Dendritic cell treated with granulocyte-macrophage colony-stimulating factor and Interleukin-4, amounts not matched to agents 40 ng/mL and 50 ng/mL, for 4 days (primary cell): Measurements from ENCODE around the gene C2CD4D.

Experiments used
- H3K27ac Mint-ChIP-seq: one replicate; pipeline ENCODE4 v1.8.0; 2022; ENCODE audit warnings: mild to moderate bottlenecking, mixed read lengths
- H3K27me3 Mint-ChIP-seq: one replicate; pipeline ENCODE4 v1.8.0; 2022; ENCODE audit warnings: mild to moderate bottlenecking, mixed read lengths
- H3K36me3 Mint-ChIP-seq: one replicate; pipeline ENCODE4 v1.8.0; 2022; ENCODE audit warnings: low read depth, mixed read lengths
- H3K4me1 Mint-ChIP-seq: one replicate; pipeline ENCODE4 v1.8.0; 2022; ENCODE audit warnings: low read depth, mixed read lengths
- H3K4me3 Mint-ChIP-seq: one replicate; pipeline ENCODE4 v1.8.0; 2022; ENCODE audit warnings: mild to moderate bottlenecking, moderate library complexity, mixed read lengths
- H3K9me3 Mint-ChIP-seq: one replicate; pipeline ENCODE4 v1.8.0; 2022; ENCODE audit warnings: mixed read lengths
- intact Hi-C: fragments of 100-400 bp; cut with micrococcal nuclease; formaldehyde crosslinking; loops from one replicate; pipeline ENCODE4 v1.15.0; 2022

The C2CD4D gene

DNA sequence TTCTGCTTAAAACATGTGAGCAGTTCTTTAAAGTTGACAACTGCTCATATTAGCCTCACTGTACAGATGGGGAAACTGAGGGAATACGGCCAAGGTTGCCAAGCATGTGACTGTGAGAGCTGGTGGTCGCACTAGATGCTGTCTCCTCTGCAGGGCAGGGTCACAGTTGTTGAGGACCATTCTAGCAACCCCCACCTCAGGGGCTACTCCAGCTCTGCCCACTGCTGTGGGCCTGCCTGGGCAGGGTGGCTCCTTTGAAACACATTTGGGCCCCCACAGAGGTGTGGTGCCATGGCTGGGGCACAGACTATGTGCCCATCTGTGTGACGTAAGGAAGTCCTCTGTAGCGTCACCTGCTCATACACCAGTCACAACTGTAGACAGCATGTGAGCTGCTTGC lies 13.1 kb upstream of the C2CD4D start:
- H3K36me3 Mint-ChIP-seq: no peaks in the 10 kb centered on the region
- no peak overlapping the region for H3K27ac Mint-ChIP-seq
- peaks cover 35% of the 10 kb centered on the region for H3K4me1 Mint-ChIP-seq
- H3K9me3 Mint-ChIP-seq: no peaks in the 10 kb centered on the region
- H3K27me3 Mint-ChIP-seq: peaks cover 44% of the 10 kb centered on the region
- no peak overlapping the region for H3K4me3 Mint-ChIP-seq
- intact Hi-C loops: no loop called here

DNA sequence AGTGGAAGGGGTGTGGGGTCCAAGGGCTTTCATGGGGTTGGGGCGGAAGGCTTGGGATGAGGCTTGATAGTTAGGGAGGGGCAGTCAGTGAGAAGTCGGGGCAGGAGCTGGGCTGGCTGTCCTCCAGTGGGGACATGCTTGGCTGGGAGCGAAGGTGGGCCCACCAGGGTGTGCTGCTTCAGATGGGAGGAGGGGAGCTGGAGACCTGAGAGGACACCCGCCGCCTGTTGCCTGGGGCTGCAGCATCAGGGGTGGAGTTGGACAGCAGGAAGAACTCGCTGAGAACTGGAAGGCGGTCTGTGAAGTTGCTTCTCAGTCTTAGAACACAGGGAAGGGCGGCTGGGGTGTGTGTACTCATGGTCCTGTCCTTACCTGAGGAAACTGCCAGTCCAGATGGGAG lies 12.3 kb upstream of the C2CD4D start:
- no peaks in the 10 kb centered on the region for H3K9me3 Mint-ChIP-seq
- peaks cover 27% of the 10 kb centered on the region for H3K4me1 Mint-ChIP-seq
- no peak overlapping the region for H3K27ac Mint-ChIP-seq
- peaks cover 48% of the 10 kb centered on the region for H3K27me3 Mint-ChIP-seq
- H3K36me3 Mint-ChIP-seq: no peaks in the 10 kb centered on the region
- H3K4me3 Mint-ChIP-seq: no peak overlapping the region
- intact Hi-C loops: no loop called here

DNA sequence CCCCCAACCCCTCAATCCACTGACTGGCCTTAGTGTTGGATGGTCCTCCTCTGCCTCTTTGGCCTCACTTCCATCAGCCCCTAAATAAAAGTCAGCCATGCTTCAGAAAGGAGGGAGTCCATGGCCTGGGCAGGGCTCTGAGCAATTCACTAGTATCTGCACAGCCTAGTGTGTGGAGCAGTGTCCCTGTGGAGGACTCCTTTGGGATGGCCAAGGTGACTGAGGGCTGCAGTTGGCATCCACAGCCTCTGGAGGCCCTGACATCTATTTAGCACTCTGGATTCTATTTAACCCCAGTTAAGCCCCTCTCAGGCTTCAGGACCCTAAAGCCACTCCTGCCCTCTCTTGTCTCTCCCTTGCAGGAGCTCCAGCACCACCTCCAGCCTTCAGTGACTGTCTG lies 10.3 kb upstream of the C2CD4D start:
- Mint-ChIP-seq H3K4me1 (peaks cover 24% of the 10 kb centered on the region), H3K36me3 (no peaks in the 10 kb centered on the region), H3K9me3 (no peaks in the 10 kb centered on the region), H3K4me3 (no peak overlapping the region), H3K27me3 (peaks cover 68% of the 10 kb centered on the region), H3K27ac (no peak overlapping the region)
- intact Hi-C loops: no loop called here

DNA sequence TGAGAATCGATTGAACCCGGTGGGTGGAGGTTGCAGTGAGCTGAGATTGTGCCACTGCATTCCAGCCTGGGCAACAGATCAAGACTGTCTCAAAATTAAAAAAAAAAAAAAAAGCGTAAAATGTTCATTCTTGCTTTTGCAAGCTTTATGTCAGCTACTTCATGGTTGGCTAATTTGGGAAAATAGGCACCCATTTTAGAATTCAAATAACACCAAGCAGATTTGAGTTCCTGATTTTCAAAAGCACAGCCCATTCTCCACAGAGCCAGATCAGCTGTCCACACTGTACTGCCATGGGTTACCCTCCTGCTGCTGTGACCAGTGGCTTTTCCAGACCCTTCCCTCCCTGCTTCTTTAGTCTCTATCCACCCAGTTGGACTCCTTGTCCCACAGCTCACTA lies 9.5 kb upstream of the C2CD4D start:
- intact Hi-C loops: no loop called here
- peaks cover 26% of the 10 kb centered on the region for H3K4me1 Mint-ChIP-seq
- H3K36me3 Mint-ChIP-seq: no peaks in the 10 kb centered on the region
- no peaks in the 10 kb centered on the region for H3K9me3 Mint-ChIP-seq
- peaks cover 75% of the 10 kb centered on the region for H3K27me3 Mint-ChIP-seq
- H3K4me3 Mint-ChIP-seq: no peak overlapping the region
- H3K27ac Mint-ChIP-seq: no peak overlapping the region

DNA sequence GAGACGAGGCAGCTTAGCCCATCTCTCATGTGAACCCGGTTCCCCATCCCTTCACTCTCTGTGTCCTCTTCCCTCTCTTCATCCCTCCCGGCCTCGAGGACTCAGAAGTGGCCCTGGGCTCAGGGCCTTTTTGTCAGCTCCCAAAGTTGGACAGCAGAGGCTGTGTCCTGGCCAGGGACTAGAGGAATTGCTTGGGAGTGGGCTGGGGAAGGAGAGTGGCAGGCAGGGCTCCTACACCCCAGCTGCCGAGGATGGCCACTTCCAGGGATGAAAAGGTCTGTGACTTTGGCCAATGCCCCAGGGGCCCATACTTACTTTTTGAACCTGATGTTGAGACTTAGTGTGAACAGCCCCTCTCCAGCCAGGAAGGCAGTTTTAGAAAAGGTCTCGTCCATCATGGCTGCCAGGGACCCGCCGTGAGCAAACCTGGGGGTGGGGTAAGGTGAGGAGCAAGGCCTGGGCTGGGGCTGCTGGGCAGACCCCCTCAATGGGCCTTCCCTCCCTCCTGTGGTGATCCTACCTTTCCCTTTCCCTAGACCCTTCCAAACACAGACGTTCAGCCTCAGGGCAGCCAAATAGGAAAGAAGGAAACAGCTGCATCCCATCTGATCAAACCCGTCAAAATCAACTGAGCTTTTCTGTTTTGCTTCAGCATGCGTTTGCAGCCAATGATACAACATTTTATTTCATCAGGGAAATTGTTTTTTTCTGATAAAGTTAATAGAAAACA lies 8.4 kb upstream of the C2CD4D start:
- intact Hi-C loops: no loop called here
- H3K27ac Mint-ChIP-seq: no peak overlapping the region

DNA sequence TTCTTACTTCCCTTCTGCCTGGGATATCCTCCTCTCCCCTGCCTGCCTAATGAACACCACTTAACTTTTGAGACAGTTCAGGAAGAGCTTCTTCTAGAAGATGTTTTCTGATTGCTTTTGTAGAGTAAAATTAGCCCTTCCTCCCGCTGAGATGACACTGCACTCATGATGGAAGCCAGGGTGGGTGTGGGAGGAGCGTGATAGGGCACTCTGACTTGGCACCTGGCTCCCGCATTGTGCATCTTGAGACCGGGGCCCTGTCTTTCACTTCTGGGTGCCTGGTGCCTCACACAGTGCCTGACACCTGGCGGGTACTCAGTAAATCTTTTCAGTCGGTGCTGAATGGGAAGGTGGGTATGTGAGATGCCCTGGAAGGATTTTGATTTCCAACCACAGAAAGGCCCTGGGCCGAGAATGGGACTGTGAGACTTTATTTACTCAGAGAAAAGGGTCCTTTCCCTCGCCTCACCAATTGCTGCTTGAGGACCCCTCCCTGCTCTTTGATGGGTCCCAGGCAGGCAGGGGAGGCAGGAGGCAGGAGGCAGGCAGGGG lies 7.1 kb upstream of the C2CD4D start:
- Mint-ChIP-seq H3K4me3 (no peak overlapping the region), H3K36me3 (no peaks in the 10 kb centered on the region), H3K9me3 (no peaks in the 10 kb centered on the region), H3K27me3 (peaks cover 73% of the 10 kb centered on the region), H3K4me1 (peaks cover 21% of the 10 kb centered on the region), H3K27ac (no peak overlapping the region)
- intact Hi-C loops: no loop called here

More for the DNA sequence above, 8.4 kb upstream of the C2CD4D start:
- Mint-ChIP-seq H3K4me3 (no peak overlapping the region), H3K9me3 (no peaks in the 10 kb centered on the region), H3K4me1 (peaks cover 21% of the 10 kb centered on the region), H3K36me3 (no peaks in the 10 kb centered on the region), H3K27me3 (peaks cover 75% of the 10 kb centered on the region)

DNA sequence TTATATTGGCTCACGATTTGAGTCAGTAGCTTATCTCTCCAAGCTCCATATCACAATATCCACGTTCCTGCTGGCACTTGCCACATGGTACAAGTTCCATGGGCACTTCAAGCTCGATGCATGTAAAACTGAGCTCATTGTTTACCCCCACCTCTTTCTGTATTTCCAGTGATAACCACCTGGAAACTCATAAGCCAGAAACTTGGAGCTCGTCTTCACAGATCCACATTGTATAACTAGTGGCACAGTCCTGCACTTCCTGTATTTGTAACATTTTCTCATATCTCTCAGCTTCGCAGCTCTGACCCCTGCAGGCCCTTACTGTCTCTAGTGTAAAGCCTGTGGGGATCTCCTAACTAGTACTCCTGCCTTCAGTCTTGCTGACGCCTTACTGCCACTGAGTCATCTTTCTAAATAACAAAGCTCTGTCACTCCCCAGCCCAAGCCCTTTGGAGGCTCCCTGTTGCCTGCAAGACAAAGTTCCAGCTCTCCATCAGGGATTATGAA lies 6.5 kb upstream of the C2CD4D start:
- H3K4me1 Mint-ChIP-seq: peaks cover 21% of the 10 kb centered on the region
- no peak overlapping the region for H3K27ac Mint-ChIP-seq
- intact Hi-C loops: no loop called here
- peaks cover 75% of the 10 kb centered on the region for H3K27me3 Mint-ChIP-seq
- H3K36me3 Mint-ChIP-seq: no peaks in the 10 kb centered on the region
- no peaks in the 10 kb centered on the region for H3K9me3 Mint-ChIP-seq
- no peak overlapping the region for H3K4me3 Mint-ChIP-seq

DNA sequence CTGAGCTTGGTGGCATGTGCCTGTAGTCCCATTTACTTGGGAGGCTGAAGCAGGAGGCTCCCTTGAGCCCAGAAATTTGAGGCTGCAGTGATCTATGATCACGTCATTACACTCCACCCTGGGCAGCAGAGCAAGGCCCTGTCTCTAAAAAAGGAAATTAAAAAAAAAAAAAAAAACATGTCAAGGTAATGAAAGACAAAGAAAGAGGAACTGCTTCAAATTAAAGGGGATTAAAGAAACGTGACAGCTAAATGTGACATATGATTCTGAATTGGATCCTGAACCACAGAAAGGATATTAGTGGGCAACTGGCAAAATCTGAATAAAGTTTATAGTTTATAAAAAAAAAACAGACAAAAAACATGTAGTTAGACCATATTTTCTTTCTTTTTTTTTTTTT lies 3.8 kb upstream of the C2CD4D start:
- Mint-ChIP-seq H3K27ac (no peak overlapping the region), H3K9me3 (no peaks in the 10 kb centered on the region), H3K36me3 (no peaks in the 10 kb centered on the region), H3K27me3 (peaks cover 77% of the 10 kb centered on the region), H3K4me3 (no peak overlapping the region), H3K4me1 (peaks cover 29% of the 10 kb centered on the region)
- intact Hi-C loops: no loop called here

DNA sequence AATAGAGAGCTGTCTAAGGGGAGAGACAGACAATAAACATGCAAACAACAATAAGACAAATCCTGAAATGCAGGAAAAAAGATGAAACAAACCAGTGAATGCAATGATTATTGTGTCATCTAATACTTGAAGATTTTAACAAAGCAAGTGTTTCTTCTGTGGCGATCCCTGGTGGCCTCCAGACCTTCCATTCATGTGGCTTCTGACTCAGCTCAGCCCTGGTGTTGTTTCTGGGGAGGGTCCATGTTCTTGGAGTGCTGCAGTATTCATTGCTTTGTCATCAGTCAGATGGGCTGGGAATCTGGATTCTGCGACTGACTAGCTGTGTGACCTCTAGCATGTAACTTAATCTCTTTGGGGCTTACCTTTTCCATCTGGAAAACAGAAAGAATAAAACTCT lies 1.5 kb upstream of the C2CD4D start:
- Mint-ChIP-seq H3K27ac (no peak overlapping the region), H3K9me3 (no peaks in the 10 kb centered on the region), H3K4me1 (peaks cover 39% of the 10 kb centered on the region), H3K4me3 (no peak overlapping the region), H3K36me3 (no peaks in the 10 kb centered on the region), H3K27me3 (peaks cover 79% of the 10 kb centered on the region)
- intact Hi-C loops: no loop called here

DNA sequence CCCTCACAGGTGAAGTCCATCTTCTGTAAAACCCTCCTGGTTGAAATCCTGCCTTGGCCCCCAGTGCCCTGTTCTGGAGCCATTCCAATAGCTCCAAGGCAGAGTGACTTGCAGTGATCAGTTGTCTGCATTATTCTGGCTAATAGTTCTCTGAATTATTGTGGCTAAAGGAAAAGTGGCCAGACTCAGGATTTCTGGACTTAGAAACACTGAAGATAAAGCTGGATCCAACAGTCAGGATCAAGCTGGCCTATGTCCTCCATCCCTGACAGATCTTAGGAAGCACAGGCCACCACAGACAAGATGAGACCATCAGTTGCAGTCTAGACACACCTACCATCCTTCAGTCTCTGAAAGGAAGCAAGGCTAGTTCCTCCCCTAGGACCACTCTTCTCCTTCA lies 801 bp upstream of the C2CD4D start:
- Mint-ChIP-seq H3K4me3 (no peak overlapping the region), H3K36me3 (no peaks in the 10 kb centered on the region), H3K4me1 (peaks cover 35% of the 10 kb centered on the region), H3K9me3 (no peaks in the 10 kb centered on the region), H3K27me3 (peaks cover 72% of the 10 kb centered on the region), H3K27ac (no peak overlapping the region)
- intact Hi-C loops: no loop called here

DNA sequence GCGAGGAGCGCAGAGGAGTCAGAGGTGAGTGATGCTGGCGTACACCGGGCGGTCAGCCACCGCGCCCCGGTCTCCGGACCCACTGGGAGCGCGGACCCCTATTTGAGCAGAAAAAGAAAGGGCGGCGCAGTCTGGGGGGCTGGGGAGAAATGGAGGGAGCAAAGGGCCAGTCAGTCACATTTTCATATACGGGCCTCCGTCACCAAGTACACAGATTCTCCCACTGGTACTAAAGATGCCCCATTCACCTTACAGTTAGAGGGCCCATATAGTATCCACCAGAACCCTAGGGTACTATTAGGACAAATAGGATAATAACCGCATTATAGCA lies 573 bp downstream of the C2CD4D start:
- no peaks in the 10 kb centered on the region for H3K9me3 Mint-ChIP-seq
- intact Hi-C loops: loop anchor here (10.0 kb wide), 2 partner anchors 74 to 394 kb away; partner anchors contain the start of gene MRPL9
- H3K36me3 Mint-ChIP-seq: no peaks in the 10 kb centered on the region
- H3K4me3 Mint-ChIP-seq: peak overlapping the region; percentile 63
- peaks cover 39% of the 10 kb centered on the region for H3K4me1 Mint-ChIP-seq
- H3K27ac Mint-ChIP-seq: no peak overlapping the region
- H3K27me3 Mint-ChIP-seq: peaks cover 60% of the 10 kb centered on the region

DNA sequence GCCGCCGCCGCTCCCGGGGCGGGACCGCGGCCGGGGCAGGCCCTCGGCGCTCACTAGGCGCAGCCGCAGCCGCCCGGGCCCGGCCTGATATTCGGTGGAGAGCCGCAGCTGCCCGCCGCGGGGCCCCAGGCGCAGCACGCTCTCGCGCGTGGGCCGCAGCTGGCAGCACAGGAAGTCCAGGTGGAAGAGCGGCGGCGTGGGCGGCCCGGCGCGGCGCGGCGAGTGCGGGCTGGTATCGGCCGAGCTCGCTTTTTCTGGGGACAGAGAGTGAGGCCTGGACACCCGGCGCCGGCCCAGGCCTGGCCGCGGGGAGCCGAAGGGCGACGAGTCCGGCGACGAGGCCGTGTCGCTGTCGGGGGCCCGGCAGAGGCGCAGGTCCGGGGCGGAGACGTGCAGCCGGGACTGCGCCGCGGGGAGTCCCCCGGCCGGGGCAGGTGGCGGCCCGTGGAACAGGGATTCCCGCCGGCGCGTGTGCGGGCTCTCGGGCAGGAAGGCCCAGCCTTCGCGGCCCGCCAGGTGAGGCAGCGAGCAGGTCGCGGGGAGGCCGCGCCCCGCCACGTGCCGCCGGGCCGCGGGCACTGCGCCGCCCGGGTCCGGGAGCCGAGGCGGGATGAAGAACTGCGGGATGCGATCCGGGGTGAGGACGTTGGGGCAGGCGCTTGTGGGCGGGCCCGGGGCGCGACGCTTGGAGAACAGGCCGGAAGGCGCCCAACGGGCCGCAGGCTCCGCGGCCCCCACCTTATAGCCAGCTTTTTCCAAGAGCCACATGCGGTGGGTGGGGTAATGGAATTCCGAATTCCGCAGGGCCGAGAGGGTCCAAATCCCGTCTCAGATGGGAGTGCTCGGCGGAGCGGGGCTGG lies 1.2 kb downstream of the C2CD4D start:
- Mint-ChIP-seq H3K36me3 (no peaks in the 10 kb centered on the region), H3K27ac (no peak overlapping the region), H3K4me1 (peaks cover 45% of the 10 kb centered on the region), H3K9me3 (no peaks in the 10 kb centered on the region), H3K27me3 (peaks cover 59% of the 10 kb centered on the region), H3K4me3 (peak overlapping the region; percentile 63)
- intact Hi-C loops: loop anchor here (10.0 kb wide), 2 partner anchors 74 to 394 kb away; partner anchors contain the start of gene MRPL9

DNA sequence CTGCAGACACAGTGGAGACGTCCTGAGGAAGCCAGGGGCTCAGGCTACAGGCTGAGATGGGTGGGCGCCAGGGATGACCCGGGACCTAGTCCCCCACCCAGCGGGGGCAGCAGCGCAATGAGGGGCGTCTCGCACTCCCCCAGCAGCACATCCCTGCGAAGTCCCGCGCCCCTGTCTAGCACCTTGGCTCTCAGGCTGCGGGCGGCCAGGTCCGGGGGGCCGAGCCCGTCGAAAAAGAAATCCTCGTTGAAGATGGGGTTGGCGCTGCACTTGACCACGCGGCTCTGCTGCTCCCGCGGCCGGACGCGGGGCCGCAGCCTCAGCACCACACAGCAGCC lies 1.8 kb downstream of the C2CD4D start:
- Mint-ChIP-seq H3K27me3 (peaks cover 59% of the 10 kb centered on the region), H3K27ac (peak overlapping the region; percentile 6), H3K36me3 (no peaks in the 10 kb centered on the region), H3K4me1 (peaks cover 50% of the 10 kb centered on the region), H3K4me3 (peak overlapping the region; percentile 63), H3K9me3 (no peaks in the 10 kb centered on the region)
- intact Hi-C loops: loop anchor here (10.0 kb wide), 2 partner anchors 73 to 393 kb away; partner anchors contain the start of gene MRPL9

DNA sequence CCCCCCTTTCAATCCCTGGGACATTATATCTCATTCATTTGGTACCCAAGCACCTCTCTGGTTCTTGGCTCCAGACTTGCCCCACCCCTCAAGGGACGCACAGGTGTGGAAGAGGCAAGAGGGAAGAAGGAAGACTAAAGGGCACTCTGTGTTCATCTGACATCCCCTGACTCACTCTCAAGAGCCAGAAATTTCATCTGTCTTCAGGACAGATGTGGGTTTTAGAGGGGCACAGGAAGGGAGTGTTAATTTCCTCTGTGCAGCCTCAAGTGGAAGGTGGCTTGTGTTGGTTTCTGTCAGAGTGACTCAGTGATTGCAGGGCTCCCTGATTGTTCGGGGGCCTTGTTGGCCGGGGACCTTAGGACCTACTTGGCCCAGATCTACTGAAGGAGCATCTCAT lies 2.4 kb downstream of the C2CD4D start:
- no peaks in the 10 kb centered on the region for H3K9me3 Mint-ChIP-seq
- intact Hi-C loops: loop anchor here (10.0 kb wide), 2 partner anchors 72 to 392 kb away; partner anchors contain the start of gene MRPL9
- H3K4me3 Mint-ChIP-seq: no peak overlapping the region
- H3K27me3 Mint-ChIP-seq: peaks cover 60% of the 10 kb centered on the region
- peaks cover 57% of the 10 kb centered on the region for H3K4me1 Mint-ChIP-seq
- H3K36me3 Mint-ChIP-seq: no peaks in the 10 kb centered on the region
- H3K27ac Mint-ChIP-seq: peak overlapping the region; percentile 6
